A549 (cell line): ENCODE measurements around the gene ATOX1. TPM values are rescaled to one million over a fixed set of nuclear protein-coding genes. Genes with fewer than 3 reads are reported as not detected.

ENCODE experiments used
- ATAC-seq, 2 experiments: fragments of 200-7000 bp in 1 of 2; fragments of >200 bp in 1 of 2; cut with Nextera tagmentation in 1 of 2; cut with Tn5 transposase in 1 of 2; 3 replicates each; pipeline versions ENCODE4 v1.8.0 to v1.9.1; 2018 to 2020; ENCODE audit warnings: mild to moderate bottlenecking in 1 of 2, moderate library complexity in 1 of 2
- CTCF ChIA-PET: fragments of 300-600 bp; sonication (Branson Sonifier 250); formaldehyde crosslinking; extraction: SDS; loops from one replicate; lab custom pipeline; 2021; ENCODE audit warnings: antibody characterized with exemption, inconsistent platforms; lab: Yijun Ruan, JAX
- POLR2A ChIA-PET: fragments of 350-600 bp; formaldehyde crosslinking; extraction: SDS; loops from one replicate; lab custom pipeline; 2021; ENCODE audit warnings: antibody characterized with exemption, inconsistent platforms; lab: Yijun Ruan, JAX
- DNase-seq, 2 experiments: peaks; one replicate each; pipeline versions ENCODE4 v3.0.0 to v3.0.0-alpha.2; 2011 to 2016; ENCODE audit warnings: low read depth in 1 of 2, low spot score in 1 of 2
- FAIRE-seq: peaks from 2 replicates; lab custom pipeline; 2011; peaks lifted over from hg19 to GRCh38; lab: Jason Lieb, UNC
- H3K27ac ChIP-seq, 2 experiments: fragments of >200 bp; sonication (Bioruptor Twin); formaldehyde crosslinking; 3 replicates each; pipeline ENCODE4 v1.5.1; 2016 to 2017
- H3K4me1 ChIP-seq: fragments of >200 bp; sonication (Bioruptor Twin); formaldehyde crosslinking; 3 replicates; pipeline ENCODE4 v1.6.1; 2016
- H3K4me2 ChIP-seq: fragments of >200 bp; sonication (Bioruptor Twin); formaldehyde crosslinking; 3 replicates; pipeline ENCODE4 v1.6.1; 2016
- H3K4me3 ChIP-seq: fragments of >200 bp; sonication (Bioruptor Twin); formaldehyde crosslinking; 3 replicates; pipeline ENCODE4 v1.5.1; 2016
- H3K9me3 ChIP-seq: fragments of >200 bp; sonication (Bioruptor Twin); formaldehyde crosslinking; 3 replicates; pipeline ENCODE4 v1.6.1; 2016
- BHLHE40 ChIP-seq: IDR thresholded peaks from 2 replicates; pipeline ENCODE4 v1.6.1; 2012; ENCODE audit warnings: low read depth, low read length, inconsistent platforms
- CBX2 ChIP-seq: fragments of 200-600 bp; sonication (generic); IDR thresholded peaks from 2 replicates; pipeline ENCODE4 v1.6.1; 2016; ENCODE audit warnings: low read depth, mild to moderate bottlenecking, borderline replicate concordance
- CHD2 ChIP-seq: fragments of 150-350 bp; IDR thresholded peaks from 2 replicates; pipeline ENCODE4 v1.6.1; 2014; ENCODE audit warnings: low read length; ENCODE audit not compliant: partially characterized antibody
- CHD4 ChIP-seq: fragments of 200-600 bp; sonication (generic); IDR thresholded peaks from 2 replicates; pipeline ENCODE4 v1.6.1; 2016; ENCODE audit warnings: antibody characterized with exemption, mild to moderate bottlenecking, borderline replicate concordance
- EHMT2 ChIP-seq: fragments of 200-600 bp; sonication (generic); IDR thresholded peaks from 2 replicates; pipeline ENCODE4 v1.6.1; 2016; ENCODE audit warnings: antibody characterized with exemption, low read depth, mild to moderate bottlenecking, moderate library complexity
- EP300 ChIP-seq, 2 experiments: fragments of >200 bp; sonication (Bioruptor Twin); formaldehyde crosslinking; IDR thresholded peaks; 2 replicates in 1 of 2; 3 replicates in 1 of 2; pipeline ENCODE4 v1.6.1; 2016 to 2017
- ESRRA ChIP-seq: fragments of 150-350 bp; IDR thresholded peaks from 2 replicates; pipeline ENCODE4 v1.6.1; 2014; ENCODE audit warnings: mild to moderate bottlenecking, low read length, borderline replicate concordance
- FOSB ChIP-seq: fragments of 250-450 bp; sonication (Bioruptor Pico); IDR thresholded peaks from 2 replicates; pipeline ENCODE4 v1.5.0; 2020; ENCODE audit warnings: mild to moderate bottlenecking, moderate library complexity
- FOXS1 ChIP-seq: fragments of 250-450 bp; sonication (Bioruptor Pico); IDR thresholded peaks from 2 replicates; pipeline ENCODE4 v1.5.0; 2020; ENCODE audit warnings: mild to moderate bottlenecking, moderate library complexity
- HEYL ChIP-seq: fragments of 250-450 bp; sonication (Bioruptor Pico); IDR thresholded peaks from 2 replicates; pipeline ENCODE4 v1.8.0; 2021; ENCODE audit warnings: mild to moderate bottlenecking, moderate library complexity
- HOXA7 ChIP-seq: fragments of 250-450 bp; sonication (Bioruptor Pico); IDR thresholded peaks from 2 replicates; pipeline ENCODE4 v1.5.0; 2020; ENCODE audit warnings: mild to moderate bottlenecking, moderate library complexity
- HOXB13 ChIP-seq: fragments of 250-450 bp; sonication (Bioruptor Pico); IDR thresholded peaks from 2 replicates; pipeline ENCODE4 v1.5.0; 2020; ENCODE audit warnings: low read depth, mild to moderate bottlenecking, moderate library complexity
- KDM1A ChIP-seq: fragments of 200-600 bp; sonication (generic); IDR thresholded peaks from 2 replicates; pipeline ENCODE4 v1.6.1; 2016; ENCODE audit warnings: low read depth, mild to moderate bottlenecking
- KDM5A ChIP-seq: fragments of 200-600 bp; sonication (generic); IDR thresholded peaks from 2 replicates; pipeline ENCODE4 v1.6.1; 2016; ENCODE audit warnings: antibody characterized with exemption, mild to moderate bottlenecking
- MAFK ChIP-seq: fragments of 450-650 bp; IDR thresholded peaks from 2 replicates; pipeline ENCODE4 v1.6.1; 2014; ENCODE audit not compliant: partially characterized antibody
- MYC ChIP-seq: IDR thresholded peaks from 2 replicates; pipeline ENCODE4 v1.6.1; 2012; ENCODE audit warnings: mild to moderate bottlenecking, inconsistent platforms, low read length, improper control_type of control experiment, borderline replicate concordance
- NPAS2 ChIP-seq: fragments of 250-450 bp; sonication (Bioruptor Pico); IDR thresholded peaks from 2 replicates; pipeline ENCODE4 v1.8.0; 2022; ENCODE audit warnings: mild to moderate bottlenecking, moderate library complexity, borderline replicate concordance
- NR3C1 ChIP-seq: fragments of >200 bp; sonication (Bioruptor Twin); formaldehyde crosslinking; IDR thresholded peaks from 3 replicates; pipeline ENCODE4 v1.6.1; 2017
- RAD21 ChIP-seq, 2 experiments: fragments of >200 bp in 1 of 2; sonication (Bioruptor Twin) in 1 of 2; formaldehyde crosslinking in 1 of 2; IDR thresholded peaks in 1 of 2; conservative IDR thresholded peaks in 1 of 2; 2 replicates in 1 of 2; 3 replicates in 1 of 2; pipeline ENCODE4 v1.6.1; 2012 to 2018; ENCODE audit warnings: inconsistent platforms in 1 of 2
- REST ChIP-seq: fragments of 200-600 bp; sonication (generic); IDR thresholded peaks from 2 replicates; pipeline ENCODE4 v1.6.1; 2016; ENCODE audit warnings: antibody characterized with exemption, mild to moderate bottlenecking, moderate library complexity
- RNF2 ChIP-seq: fragments of 200-600 bp; sonication (generic); IDR thresholded peaks from 2 replicates; pipeline ENCODE4 v1.6.1; 2016; ENCODE audit warnings: low read depth, mild to moderate bottlenecking, antibody characterized with exemption, moderate library complexity, borderline replicate concordance
- SREBF2 ChIP-seq: fragments of 450-650 bp; IDR thresholded peaks from 2 replicates; pipeline ENCODE4 v1.6.1; 2014; ENCODE audit warnings: mild to moderate bottlenecking, moderate library complexity
- TFCP2L1 ChIP-seq: fragments of 250-450 bp; sonication (Bioruptor Pico); IDR thresholded peaks from 2 replicates; pipeline ENCODE4 v1.5.0; 2021; ENCODE audit warnings: mild to moderate bottlenecking
- TP53 ChIP-seq: fragments of 250-450 bp; sonication (Bioruptor Pico); IDR thresholded peaks from 2 replicates; pipeline ENCODE4 v1.5.0; 2021; ENCODE audit warnings: mild to moderate bottlenecking, moderate library complexity
- ZC3H11A ChIP-seq: fragments of 450-650 bp; IDR thresholded peaks from 2 replicates; pipeline ENCODE4 v1.6.1; 2014; ENCODE audit warnings: antibody characterized with exemption, mild to moderate bottlenecking
- ZFP36 ChIP-seq: fragments of 450-650 bp; IDR thresholded peaks from 2 replicates; pipeline ENCODE4 v1.6.1; 2014; ENCODE audit warnings: borderline replicate concordance; ENCODE audit not compliant: partially characterized antibody
- ZNF302 ChIP-seq: fragments of 250-450 bp; sonication (Bioruptor Pico); IDR thresholded peaks from 2 replicates; pipeline ENCODE4 v1.9.0; 2021; ENCODE audit warnings: inconsistent platforms, mild to moderate bottlenecking, moderate library complexity
- WGBS: methylation state at CpG from one replicate; pipeline ENCODE4 v1.1.6; 2017; ENCODE audit errors: missing lambda C conversion rate; 5-methylcytosine and 5-hydroxymethylcytosine counted together
- polyA plus RNA-seq, 4 experiments: library from polyadenylated mRNA; depleted of rRNA in 3 of 4; stranded (reverse); fragments of >200 nt; fragmentation: RNase III in 1 of 4; extraction: RNeasy Plus Mini Kit Qiagen cat#74134 plus additional on column Dnase treatment in 1 of 4; gene quantifications; 2 replicates in 3 of 4; 3 replicates in 1 of 4; pipeline ENCODE4 v1.2.3, GENCODE V29; 2011 to 2017
- TF ChIP-seq, protein P1 (sequence below): fragments of >200 bp; sonication (Bioruptor Twin); formaldehyde crosslinking; IDR thresholded peaks from 3 replicates; pipeline ENCODE4 v1.6.1; 2016
- TF ChIP-seq, protein P2 (sequence below): fragments of 150-350 bp; IDR thresholded peaks from 2 replicates; pipeline ENCODE4 v1.6.1; 2014; ENCODE audit warnings: low read depth, mild to moderate bottlenecking, low read length
- TF ChIP-seq, protein P3 (sequence below): fragments of 450-650 bp; IDR thresholded peaks from 2 replicates; pipeline ENCODE4 v1.6.1; 2014; ENCODE audit warnings: antibody characterized with exemption

ATOX1 gene
- polyA plus RNA-seq, 2 of the 4 experiments (the other 2 are of a cell fraction): 58.1 to 218 TPM

DNA sequence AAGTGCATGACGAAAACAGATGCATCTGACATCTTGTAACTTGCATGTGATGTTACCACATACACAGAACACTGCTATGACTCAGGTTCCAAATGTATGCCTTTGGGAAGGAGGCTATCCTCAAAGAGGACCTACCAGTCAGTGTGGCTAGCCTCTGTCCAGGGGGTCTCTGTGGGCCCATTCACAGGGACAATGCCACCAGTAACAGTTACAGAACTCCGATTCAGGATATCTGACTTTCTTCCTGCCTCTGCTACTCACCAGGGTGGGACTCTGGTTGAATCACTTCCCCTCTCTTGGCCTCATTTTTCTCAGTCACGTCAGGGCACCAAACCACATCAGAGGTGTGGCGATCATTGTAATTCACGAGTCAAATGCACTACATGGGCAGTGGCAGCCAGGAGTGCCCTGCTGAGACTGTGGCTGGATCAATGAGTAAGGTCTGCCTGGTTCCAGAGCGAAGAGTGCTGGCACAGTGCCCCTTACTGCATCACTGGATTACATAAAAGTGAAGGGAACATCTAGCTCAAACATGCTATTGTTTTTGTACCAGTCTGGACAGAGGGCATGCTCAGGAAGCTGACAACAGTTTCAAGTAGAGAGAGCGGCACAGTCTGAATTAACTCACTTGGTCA lies 13.2 kb downstream of the ATOX1 start:
- ATAC-seq: no peak
- ChIA-PET CTCF (interaction anchor here (0.9 to 24.6 kb wide), 5 partner anchors 10 to 298 kb away, joined by 3 to 529 read pairs (median 36); partner anchors contain the start of genes ATOX1 and SLC36A1), POLR2A (no interaction called here)
- peaks cover 24% of the 10 kb centered on the region for H3K4me1 ChIP-seq
- WGBS: 79% methylated on average over 7 of the region's 7 CpGs
- no peak overlapping the region for H3K4me2 ChIP-seq
- peak overlapping the region in 1 of 2 experiments; percentile 37; a peak in 2 of 6 replicates for H3K27ac ChIP-seq
- TF ChIP-seq HEYL (CRISPR knock-in tag) (no peak), CHD4 (no peak), HOXA7 (CRISPR knock-in tag) (no peak), BHLHE40 (no peak), EHMT2 (no peak), ZNF302 (CRISPR knock-in tag) (no peak), CBX2 (no peak), ESRRA (no peak), REST (no peak), NPAS2 (no peak), MYC (no peak), NR3C1 (no peak), RAD21 (conservative IDR thresholded peaks at IDR 0.05 in 1 of 2, IDR thresholded peaks at IDR 0.05 in 1 of 2) (no peak), TP53 (CRISPR knock-in tag) (no peak), TFCP2L1 (no peak), SREBF2 (no peak), KDM1A (no peak), RNF2 (no peak)
- TF ChIP-seq, protein P1, sequence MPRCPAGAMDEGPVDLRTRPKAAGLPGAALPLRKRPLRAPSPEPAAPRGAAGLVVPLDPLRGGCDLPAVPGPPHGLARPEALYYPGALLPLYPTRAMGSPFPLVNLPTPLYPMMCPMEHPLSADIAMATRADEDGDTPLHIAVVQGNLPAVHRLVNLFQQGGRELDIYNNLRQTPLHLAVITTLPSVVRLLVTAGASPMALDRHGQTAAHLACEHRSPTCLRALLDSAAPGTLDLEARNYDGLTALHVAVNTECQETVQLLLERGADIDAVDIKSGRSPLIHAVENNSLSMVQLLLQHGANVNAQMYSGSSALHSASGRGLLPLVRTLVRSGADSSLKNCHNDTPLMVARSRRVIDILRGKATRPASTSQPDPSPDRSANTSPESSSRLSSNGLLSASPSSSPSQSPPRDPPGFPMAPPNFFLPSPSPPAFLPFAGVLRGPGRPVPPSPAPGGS: no peak
- TF ChIP-seq, protein P2, sequence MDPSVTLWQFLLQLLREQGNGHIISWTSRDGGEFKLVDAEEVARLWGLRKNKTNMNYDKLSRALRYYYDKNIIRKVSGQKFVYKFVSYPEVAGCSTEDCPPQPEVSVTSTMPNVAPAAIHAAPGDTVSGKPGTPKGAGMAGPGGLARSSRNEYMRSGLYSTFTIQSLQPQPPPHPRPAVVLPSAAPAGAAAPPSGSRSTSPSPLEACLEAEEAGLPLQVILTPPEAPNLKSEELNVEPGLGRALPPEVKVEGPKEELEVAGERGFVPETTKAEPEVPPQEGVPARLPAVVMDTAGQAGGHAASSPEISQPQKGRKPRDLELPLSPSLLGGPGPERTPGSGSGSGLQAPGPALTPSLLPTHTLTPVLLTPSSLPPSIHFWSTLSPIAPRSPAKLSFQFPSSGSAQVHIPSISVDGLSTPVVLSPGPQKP: no peak
- no peaks in the 10 kb centered on the region for H3K9me3 ChIP-seq
- no peak overlapping the region for H3K4me3 ChIP-seq
- DNase-seq: no peak
- FAIRE-seq: no peak

DNA sequence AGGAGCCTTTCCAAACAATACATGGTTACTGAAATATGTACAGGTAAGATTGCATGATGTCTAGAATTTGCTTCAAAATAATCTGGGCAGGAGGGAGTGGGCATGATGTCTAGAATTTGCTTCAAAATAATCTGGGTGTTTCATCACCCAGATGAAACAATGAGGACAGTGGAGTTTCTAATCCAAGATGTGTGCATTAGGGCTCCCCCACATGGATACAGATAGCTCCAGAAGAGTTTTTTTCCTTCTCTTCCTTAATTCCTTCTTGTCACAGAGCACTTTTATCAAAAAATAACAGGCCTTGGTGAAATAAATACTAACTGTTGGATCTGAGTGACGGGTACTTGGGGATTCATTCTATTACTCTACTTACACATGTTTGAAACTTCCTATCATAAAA lies 14.9 kb downstream of the ATOX1 start:
- H3K9me3 ChIP-seq: no peaks in the 10 kb centered on the region
- FAIRE-seq: no peak
- WGBS: 87% methylated on average over 1 of the region's 1 CpG
- no peak overlapping the region for H3K4me3 ChIP-seq
- TF ChIP-seq FOXS1 (CRISPR knock-in tag): no peak
- no peak for TF ChIP-seq ZNF302 (CRISPR knock-in tag)
- TF ChIP-seq ZFP36: no peak
- TF ChIP-seq KDM5A: no peak
- TF ChIP-seq CHD2: no peak
- no peak for TF ChIP-seq MAFK
- TF ChIP-seq ZC3H11A: no peak
- TF ChIP-seq NR3C1: no peak
- TF ChIP-seq HOXB13: no peak
- TF ChIP-seq FOSB (CRISPR knock-in tag): no peak
- TF ChIP-seq, protein P1: no peak
- no peak for TF ChIP-seq EP300 (IDR thresholded peaks at IDR 0.05)
- TF ChIP-seq, protein P3, sequence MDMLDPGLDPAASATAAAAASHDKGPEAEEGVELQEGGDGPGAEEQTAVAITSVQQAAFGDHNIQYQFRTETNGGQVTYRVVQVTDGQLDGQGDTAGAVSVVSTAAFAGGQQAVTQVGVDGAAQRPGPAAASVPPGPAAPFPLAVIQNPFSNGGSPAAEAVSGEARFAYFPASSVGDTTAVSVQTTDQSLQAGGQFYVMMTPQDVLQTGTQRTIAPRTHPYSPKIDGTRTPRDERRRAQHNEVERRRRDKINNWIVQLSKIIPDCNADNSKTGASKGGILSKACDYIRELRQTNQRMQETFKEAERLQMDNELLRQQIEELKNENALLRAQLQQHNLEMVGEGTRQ: no peak
- no peak for TF ChIP-seq TP53 (CRISPR knock-in tag)
- no peak for TF ChIP-seq CHD4
- no peak for TF ChIP-seq HEYL (CRISPR knock-in tag)
- TF ChIP-seq, all 56 proteins: peak for 0
- ChIA-PET POLR2A (no interaction called here), CTCF (interaction anchor here (1.1 to 24.6 kb wide), 8 partner anchors 8 to 295 kb away, joined by 3 to 529 read pairs (median 25); partner anchors contain the start of gene ATOX1)
- peaks cover 37% of the 10 kb centered on the region for H3K4me1 ChIP-seq
- ATAC-seq: no peak
- no peak overlapping the region for H3K4me2 ChIP-seq
- no peak for DNase-seq
- H3K27ac ChIP-seq: peak overlapping the region in 1 of 2 experiments; percentile 92; a peak in 2 of 6 replicates
